Bronchial epithelial cell (primary cell): Measurements from ENCODE around the gene CSF3R. TPM values are rescaled to one million over a fixed set of nuclear protein-coding genes. Genes with fewer than 3 reads are reported as not detected.
"Not testable (repeated sequence)": the region's sequence is repeated elsewhere in the genome, so short reads cannot be mapped to it uniquely, and the experiment has no call there.

Source experiments
- DNase-seq: peaks from one replicate; pipeline ENCODE4 v3.0.0-alpha.2; 2010; ENCODE audit warnings: low read depth
- FAIRE-seq: peaks from 2 replicates; lab custom pipeline; 2011; peaks lifted over from hg19 to GRCh38; lab: Jason Lieb, UNC
- H3K27me3 ChIP-seq: 2 replicates; pipeline ENCODE4 v1.5.1; 2011; ENCODE audit warnings: low read length; ENCODE audit not compliant: control insufficient read depth, insufficient read depth
- H3K36me3 ChIP-seq: 2 replicates; pipeline ENCODE4 v1.5.1; 2011; ENCODE audit warnings: low read length; ENCODE audit not compliant: control insufficient read depth, insufficient read depth
- H3K4me3 ChIP-seq: 2 replicates; pipeline ENCODE4 v1.5.1; 2011; ENCODE audit warnings: mild to moderate bottlenecking, low read depth, low read length, control low read depth
- CTCF ChIP-seq: IDR thresholded peaks from 2 replicates; pipeline ENCODE4 v1.5.1; 2011; ENCODE audit warnings: mild to moderate bottlenecking, moderate library complexity, low read length, control low read depth, inconsistent platforms; ENCODE audit not compliant: insufficient read depth, severe bottlenecking
- total RNA-seq: library from RNA; depleted of rRNA; stranded (reverse); fragments of >200 nt; gene quantifications from 2 replicates; pipeline ENCODE4 v1.2.1, GENCODE V29; 2014

CSF3R gene
- total RNA-seq, 1 donor from 2014 or later = 0.79 TPM

DNA sequence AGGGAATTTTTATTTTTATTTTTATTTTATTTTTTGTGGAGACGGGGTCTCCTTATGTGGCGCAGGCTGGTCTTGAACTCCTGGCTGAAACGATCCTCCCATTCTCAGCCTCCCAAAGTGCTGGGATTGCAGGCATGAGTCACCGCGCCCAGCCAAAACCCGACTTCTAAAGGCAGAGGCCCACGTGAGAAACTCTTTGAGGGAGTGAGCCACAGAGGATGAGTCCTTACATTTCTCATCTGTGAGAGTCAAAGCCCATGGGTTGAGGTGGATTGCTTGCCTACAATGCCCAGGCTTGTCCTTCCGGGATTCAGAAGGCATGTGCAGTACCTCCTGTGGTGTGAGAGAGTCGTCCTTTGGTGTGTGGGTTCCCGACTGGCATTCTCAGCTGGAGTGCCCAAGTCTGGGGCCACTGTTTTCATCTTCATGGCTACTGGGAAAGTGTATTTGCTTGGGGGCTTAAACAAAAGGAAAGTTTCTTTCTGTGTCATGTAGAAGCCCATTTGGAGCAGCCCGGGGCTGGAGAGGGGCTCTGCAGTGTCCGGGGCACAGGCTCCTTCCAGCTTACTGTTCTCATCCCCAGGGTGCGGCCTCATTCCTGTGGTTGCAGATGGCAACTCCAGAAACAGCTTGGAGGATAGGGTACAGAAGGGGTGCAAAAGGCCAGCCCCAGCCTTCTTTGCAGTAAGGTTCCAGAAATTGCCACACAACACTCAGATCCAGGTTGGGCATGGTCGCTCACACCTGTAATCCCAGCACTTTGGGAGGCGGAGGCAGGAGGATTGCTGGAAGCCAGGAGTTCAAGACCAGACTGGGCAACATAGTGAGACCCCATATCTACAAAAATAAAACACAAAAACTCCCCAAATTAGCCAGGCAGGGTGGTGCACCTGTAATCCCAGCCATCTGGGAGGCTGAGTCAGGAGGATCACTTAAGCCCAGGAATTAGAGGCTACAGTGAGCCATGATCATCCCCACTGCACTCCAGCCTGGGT, 29.4 kb upstream of the CSF3R start:
- DNase-seq (peak; percentile 93), FAIRE-seq (peak; percentile 88)
- TF ChIP-seq CTCF = no peak
- Histone ChIP-seq H3K36me3 (no peaks in the 10 kb centered on the region), H3K4me3 (no peak overlapping the region), H3K27me3 (no peaks in the 10 kb centered on the region)

DNA sequence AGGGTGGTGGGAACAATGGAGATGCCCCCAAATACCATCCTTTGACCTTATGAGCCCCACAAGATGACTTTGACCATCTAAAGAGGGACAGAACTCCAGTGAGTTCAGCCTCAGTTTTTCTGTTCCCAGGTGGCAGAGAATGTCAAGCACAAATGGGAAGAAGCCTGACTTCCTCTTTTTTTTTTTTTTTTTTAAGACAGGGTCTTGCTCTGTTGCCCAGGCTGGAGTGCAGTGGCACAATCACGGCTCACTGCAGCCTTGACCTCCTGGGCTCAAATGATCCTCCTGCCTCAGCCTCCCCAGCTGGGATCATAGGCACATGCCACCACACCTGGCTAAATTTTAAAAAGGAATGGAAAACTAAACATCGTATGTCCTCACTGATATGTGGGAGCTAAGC, 28.5 kb upstream of the CSF3R start:
- not testable (repeated sequence) for H3K27me3 ChIP-seq, DNase-seq, FAIRE-seq, H3K36me3 ChIP-seq, H3K4me3 ChIP-seq

GRCh38 chr1:36510418-36510817, 27.7 kb upstream of the CSF3R start:
- no peak for DNase-seq
- H3K4me3 ChIP-seq = no peak overlapping the region
- no peaks in the 10 kb centered on the region for H3K27me3 ChIP-seq
- no peaks in the 10 kb centered on the region for H3K36me3 ChIP-seq
- FAIRE-seq = no peak
- no peak for TF ChIP-seq CTCF

DNA sequence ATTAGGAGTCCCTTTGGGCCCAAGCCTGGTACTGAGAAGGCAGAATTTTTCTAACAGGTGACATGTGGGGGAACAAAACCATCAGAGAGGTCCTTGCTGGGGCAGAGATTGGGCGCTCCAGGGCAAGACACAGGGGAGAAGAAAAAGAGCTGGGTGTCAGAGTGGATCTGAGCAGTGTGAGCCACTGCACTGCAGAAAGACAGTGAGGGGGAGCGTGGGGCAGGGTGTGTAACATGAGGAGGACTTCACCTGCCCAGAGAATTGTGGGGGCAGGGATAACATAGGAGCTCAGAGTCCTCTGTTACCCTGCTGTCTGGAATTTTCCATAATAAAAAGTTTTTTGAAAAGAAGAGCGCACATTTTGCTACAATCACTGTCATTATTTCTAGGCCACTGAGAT, 25.5 kb upstream of the CSF3R start:
- no peak for TF ChIP-seq CTCF
- no peak for FAIRE-seq
- no peaks in the 10 kb centered on the region for H3K27me3 ChIP-seq
- no peak for DNase-seq
- H3K4me3 ChIP-seq = no peak overlapping the region
- no peaks in the 10 kb centered on the region for H3K36me3 ChIP-seq

- no peak for TF ChIP-seq CTCF
- no peak for FAIRE-seq
- H3K36me3 ChIP-seq = no peaks in the 10 kb centered on the region
- H3K4me3 ChIP-seq = no peak overlapping the region
- no peak for DNase-seq
- H3K27me3 ChIP-seq = no peaks in the 10 kb centered on the region
Observed at GRCh38 chr1:36506276-36506920, 23.7 kb upstream of the CSF3R start.

GRCh38 chr1:36503733-36504132, 21.0 kb upstream of the CSF3R start:
- H3K36me3 ChIP-seq = no peaks in the 10 kb centered on the region
- H3K4me3 ChIP-seq = no peak overlapping the region
- no peaks in the 10 kb centered on the region for H3K27me3 ChIP-seq
- FAIRE-seq (no peak), DNase-seq (no peak)
- TF ChIP-seq CTCF = no peak
